OCI-LY7 (cell line): ENCODE results near the gene CTSE. TPM values are rescaled to one million over a fixed set of nuclear protein-coding genes. Genes with fewer than 3 reads are reported as not detected.

ENCODE experiments used
- BruUV-seq: library from RNA; stranded (reverse); fragments of 400-500 nt; replicated peaks from 2 replicates; lab custom pipeline; 2021; lab: Mats Ljungman, UMichigan
- CTCF ChIA-PET: fragments of 300-600 bp; sonication (Branson Sonifier 250); formaldehyde crosslinking; loops from one replicate; lab custom pipeline; 2022; ENCODE audit warnings: antibody characterized with exemption; ENCODE audit not compliant: unreplicated experiment; lab: Charles Lee
- POLR2A ChIA-PET: fragments of 300-600 bp; sonication (Branson Sonifier 250); formaldehyde crosslinking; loops from one replicate; lab custom pipeline; 2022; ENCODE audit warnings: antibody characterized with exemption; lab: Charles Lee
- DNase-seq: peaks from one replicate; pipeline ENCODE4 v3.0.0-alpha.2; 2015; ENCODE audit warnings: low spot score
- H2AFZ ChIP-seq: fragments of 200-600 bp; sonication (generic), shearing (Covaris generic); 2 replicates; pipeline ENCODE4 v1.6.1; 2014; ENCODE audit warnings: mild to moderate bottlenecking, antibody characterized with exemption, low read length, moderate library complexity
- H3K27ac ChIP-seq: fragments of 200-600 bp; sonication (generic); 2 replicates; pipeline ENCODE4 v1.5.1; 2014; ENCODE audit warnings: mixed run types, low read depth, mild to moderate bottlenecking, moderate library complexity, low read length, inconsistent platforms; ENCODE audit not compliant: poor library complexity, severe bottlenecking
- H3K36me3 ChIP-seq: fragments of 200-600 bp; sonication (generic); 2 replicates; pipeline ENCODE4 v1.6.1; 2014; ENCODE audit warnings: mild to moderate bottlenecking, antibody characterized with exemption, low read length, moderate library complexity, mixed read lengths; ENCODE audit not compliant: insufficient read depth
- H3K4me1 ChIP-seq: fragments of 200-600 bp; sonication (generic); 2 replicates; pipeline ENCODE4 v1.5.1; 2014; ENCODE audit warnings: mild to moderate bottlenecking, low read length; ENCODE audit not compliant: insufficient read depth, poor library complexity, severe bottlenecking
- H3K4me2 ChIP-seq: fragments of 200-600 bp; sonication (generic); 2 replicates; pipeline ENCODE4 v1.6.1; 2014; ENCODE audit warnings: mild to moderate bottlenecking, low read length
- H3K4me3 ChIP-seq: fragments of 200-600 bp; sonication (generic); 2 replicates; pipeline ENCODE4 v1.5.1; 2014; ENCODE audit warnings: mild to moderate bottlenecking, low read depth, low read length; ENCODE audit not compliant: poor library complexity, severe bottlenecking
- H3K79me2 ChIP-seq: fragments of 200-600 bp; sonication (generic); 2 replicates; pipeline ENCODE4 v1.6.1; 2016; ENCODE audit warnings: low read depth, mild to moderate bottlenecking, low read length, moderate library complexity, mixed read lengths; ENCODE audit not compliant: insufficient read depth
- H3K9me2 ChIP-seq: fragments of 200-600 bp; sonication (generic); 2 replicates; pipeline ENCODE4 v1.6.1; 2016; ENCODE audit warnings: mild to moderate bottlenecking, low read length, mixed read lengths; ENCODE audit not compliant: insufficient read depth
- H3K9me3 ChIP-seq: fragments of 200-600 bp; sonication (generic); 2 replicates; pipeline ENCODE4 v1.6.1; 2014; ENCODE audit warnings: mild to moderate bottlenecking, mixed run types, low read length, mixed read lengths
- H4K20me1 ChIP-seq: fragments of 200-600 bp; sonication (generic); 2 replicates; pipeline ENCODE4 v1.6.1; 2014; ENCODE audit warnings: mild to moderate bottlenecking, antibody characterized with exemption, low read length, moderate library complexity, mixed read lengths; ENCODE audit not compliant: insufficient read depth
- CTCF ChIP-seq: fragments of 200-600 bp; sonication (generic); conservative IDR thresholded peaks from 2 replicates; pipeline ENCODE4 v1.5.1; 2014; ENCODE audit warnings: mild to moderate bottlenecking, antibody characterized with exemption, low read length, moderate library complexity, mixed read lengths
- EZH2phosphoT487 ChIP-seq: fragments of 200-600 bp; sonication (generic); IDR thresholded peaks from 2 replicates; pipeline ENCODE4 v1.6.1; 2018; ENCODE audit warnings: low read depth, borderline replicate concordance, mild to moderate bottlenecking, mixed run types, antibody characterized with exemption, low read length, moderate library complexity, mixed read lengths
- intact Hi-C: fragments of 100-400 bp; cut with micrococcal nuclease; formaldehyde crosslinking; loops from one replicate; pipeline ENCODE4 v1.10.0; 2022; ENCODE audit not compliant: unreplicated experiment
- total RNA-seq, 2 experiments: library from RNA; depleted of rRNA in 1 of 2; stranded (reverse); fragments of >200 nt in 1 of 2; shearing (Covaris generic) in 1 of 2; gene quantifications; 2 replicates each; pipeline ENCODE4 v1.2.3, GENCODE V29; 2014 to 2022

Gene CTSE
- total RNA-seq, 2 experiments from 2014 or later, result not detected

- no peak for TF ChIP-seq EZH2phosphoT487
- TF ChIP-seq CTCF, result no peak
- Histone ChIP-seq H3K4me3 (no peak overlapping the region), H3K9me3 (no peaks in the 10 kb centered on the region), H3K4me1 (peaks cover 60% of the 10 kb centered on the region), H3K36me3 (no peaks in the 10 kb centered on the region; the same call in 1 of the 2 replicates), H4K20me1 (no peaks in the 10 kb centered on the region), H3K27ac (no peak overlapping the region), H3K9me2 (no peaks in the 10 kb centered on the region), H3K79me2 (no peaks in the 10 kb centered on the region), H2AFZ (peak overlapping the region; percentile 22; the same call in 1 of the 2 replicates), H3K4me2 (peak overlapping the region; percentile 53; the same call in 1 of the 2 replicates)
- ChIA-PET CTCF (no interaction called here), POLR2A (interaction anchor here (0.7 to 3.2 kb wide), 5 partner anchors 13 to 73 kb away, joined by 3 to 18 read pairs (median 3); no protein-coding TSS in a partner anchor)
- BruUV-seq, result no TSS peak
- DNase-seq, result no peak
- intact Hi-C loops, result no loop called here
Observed at GRCh38 chr1:206032380-206033140, 8.9 kb upstream of the CTSE start.

DNA sequence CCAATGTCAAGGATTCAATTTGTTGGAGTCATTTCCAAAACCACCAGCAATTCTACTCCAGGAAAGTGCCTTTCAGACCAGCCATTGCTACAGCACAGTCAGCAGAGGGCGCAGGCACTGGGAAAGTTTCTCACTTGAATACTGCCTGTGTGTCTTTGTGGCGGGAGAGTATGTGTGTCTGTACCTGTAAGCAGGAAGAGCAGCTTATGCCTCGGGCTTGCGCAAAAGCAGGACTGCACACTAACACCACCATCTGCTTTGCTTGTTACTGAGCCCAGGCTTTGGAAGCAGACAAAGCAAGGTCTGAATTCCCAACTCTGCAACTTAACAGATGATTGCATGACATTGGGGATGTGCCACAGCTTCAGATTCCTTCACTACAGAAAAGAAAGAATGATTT lies 7.0 kb upstream of the CTSE start:
- no TSS peak for BruUV-seq
- intact Hi-C loops, result loop anchor here (1.0 kb wide), 3 partner anchors 20 to 76 kb away; no protein-coding TSS in a partner anchor
- no peaks in the 10 kb centered on the region for H4K20me1 ChIP-seq
- no peaks in the 10 kb centered on the region for H3K9me3 ChIP-seq
- peak; percentile 93 for DNase-seq
- peaks cover 43% of the 10 kb centered on the region for H3K4me1 ChIP-seq
- H3K79me2 ChIP-seq, result no peaks in the 10 kb centered on the region
- peak overlapping the region; percentile 53 for H3K4me2 ChIP-seq
- POLR2A ChIA-PET, result interaction anchor here (1.1 to 3.2 kb wide), 5 partner anchors 15 to 32 kb away, joined by 4 to 18 read pairs (median 5); no protein-coding TSS in a partner anchor
- no peaks in the 10 kb centered on the region for H3K9me2 ChIP-seq
- no peaks in the 10 kb centered on the region; the same call in 1 of the 2 replicates for H3K36me3 ChIP-seq
- TF ChIP-seq CTCF, result peak; percentile 99
- no peak for TF ChIP-seq EZH2phosphoT487
- peak overlapping the region; percentile 1 for H3K27ac ChIP-seq
- CTCF ChIA-PET, result interaction anchor here (0.5 to 2.8 kb wide), 8 partner anchors 10 to 1829 kb away, joined by 3 to 16 read pairs (median 3); partner anchors contain the start of gene RAB7B
- H3K4me3 ChIP-seq, result no peak overlapping the region
- peak overlapping the region; percentile 82; the same call in 1 of the 2 replicates for H2AFZ ChIP-seq
